GM23338 (cell line): Measurements from ENCODE around the gene PCED1A. TPM values are rescaled to one million over a fixed set of nuclear protein-coding genes. Genes with fewer than 3 reads are reported as not detected.

Source experiments
- ATAC-seq: fragments of 200-7000 bp; cut with Tn5 transposase; 3 replicates; pipeline ENCODE4 v1.9.1; 2020
- DNase-seq: peaks from one replicate; pipeline ENCODE4 v3.0.0-alpha.2; 2015; ENCODE audit warnings: low spot score
- H2AFZ ChIP-seq: fragments of 200-600 bp; sonication (generic); 2 replicates; pipeline ENCODE4 v1.8.0; 2016; ENCODE audit warnings: antibody characterized with exemption, mild to moderate bottlenecking, moderate library complexity
- H3F3A ChIP-seq: fragments of 200-600 bp; sonication (generic); replicated peaks from 2 replicates; pipeline ENCODE4 v1.8.0; 2017; ENCODE audit warnings: antibody characterized with exemption, mixed run types, low read depth
- H3K27ac ChIP-seq: fragments of 200-600 bp; sonication (generic); 2 replicates; pipeline ENCODE4 v1.6.1; 2016; ENCODE audit warnings: low read depth
- H3K27me3 ChIP-seq: fragments of 200-600 bp; sonication (generic); 2 replicates; pipeline ENCODE4 v1.8.0; 2016; ENCODE audit warnings: mild to moderate bottlenecking, mixed run types, moderate library complexity; ENCODE audit not compliant: insufficient read depth
- H3K36me3 ChIP-seq: fragments of 200-600 bp; sonication (generic); 2 replicates; pipeline ENCODE4 v1.8.0; 2016; ENCODE audit warnings: mild to moderate bottlenecking; ENCODE audit not compliant: insufficient read depth
- H3K4me1 ChIP-seq: fragments of 200-600 bp; sonication (generic); 2 replicates; pipeline ENCODE4 v1.8.0; 2016; ENCODE audit warnings: mild to moderate bottlenecking, moderate library complexity; ENCODE audit not compliant: insufficient read depth
- H3K4me2 ChIP-seq: fragments of 200-600 bp; sonication (generic); 2 replicates; pipeline ENCODE4 v1.7.1; 2017; ENCODE audit warnings: mixed run types
- H3K4me3 ChIP-seq: fragments of 200-600 bp; sonication (generic); 2 replicates; pipeline ENCODE4 v1.6.1; 2016; ENCODE audit warnings: mixed run types
- H3K79me2 ChIP-seq: fragments of 200-600 bp; sonication (generic); replicated peaks from 2 replicates; pipeline ENCODE4 v1.8.0; 2017; ENCODE audit warnings: mild to moderate bottlenecking; ENCODE audit not compliant: insufficient read depth
- H3K9me2 ChIP-seq: fragments of 200-600 bp; sonication (generic); 2 replicates; pipeline ENCODE4 v1.8.0; 2017; ENCODE audit not compliant: insufficient read depth
- H4K20me1 ChIP-seq: fragments of 200-600 bp; sonication (generic); replicated peaks from 2 replicates; pipeline ENCODE4 v1.8.0; 2017; ENCODE audit warnings: mild to moderate bottlenecking; ENCODE audit not compliant: insufficient read depth
- H3K27ac Mint-ChIP-seq: 2 replicates; pipeline ENCODE4 v1.8.0; 2020; ENCODE audit warnings: inconsistent platforms, mild to moderate bottlenecking, moderate library complexity, mixed read lengths
- H3K27me3 Mint-ChIP-seq: 3 replicates; pipeline ENCODE4 v1.8.0; 2022; ENCODE audit warnings: low read depth, mild to moderate bottlenecking, moderate library complexity, mixed read lengths, inconsistent platforms; ENCODE audit not compliant: insufficient read depth, poor library complexity
- H3K36me3 Mint-ChIP-seq: 3 replicates; pipeline ENCODE4 v1.8.0; 2021; ENCODE audit warnings: low read depth, mild to moderate bottlenecking, inconsistent platforms, moderate library complexity, mixed read lengths
- H3K4me1 Mint-ChIP-seq: 3 replicates; pipeline ENCODE4 v1.8.0; 2020; ENCODE audit warnings: mild to moderate bottlenecking, inconsistent platforms, mixed read lengths
- H3K4me3 Mint-ChIP-seq: 3 replicates; pipeline ENCODE4 v1.8.0; 2021; ENCODE audit warnings: moderate library complexity, mild to moderate bottlenecking, inconsistent platforms, mixed read lengths
- H3K9me3 Mint-ChIP-seq: 3 replicates; pipeline ENCODE4 v1.8.0; 2020; ENCODE audit warnings: moderate library complexity, mild to moderate bottlenecking, inconsistent platforms, mixed read lengths
- CREB1 ChIP-seq: fragments of 250-450 bp; sonication (Bioruptor Pico); IDR thresholded peaks from 2 replicates; pipeline ENCODE4 v1.5.0; 2020; ENCODE audit warnings: low read depth, mild to moderate bottlenecking, moderate library complexity
- CTCF ChIP-seq, 2 experiments: fragments of 200-600 bp in 1 of 2; sonication (generic) in 1 of 2; conservative IDR thresholded peaks; 2 replicates each; pipeline versions ENCODE4 v1.5.1 to v1.6.1; 2016 to 2017; ENCODE audit warnings: antibody characterized with exemption in 2 of 2, low read depth in 2 of 2, mild to moderate bottlenecking in 2 of 2, moderate library complexity in 1 of 2
- ETS1 ChIP-seq: IDR thresholded peaks from 2 replicates; pipeline ENCODE4 v1.6.1; 2016; ENCODE audit warnings: antibody characterized with exemption
- EZH2 ChIP-seq: fragments of 200-600 bp; sonication (generic); IDR thresholded peaks from one replicate; pipeline ENCODE4 v1.8.0; 2017; ENCODE audit warnings: antibody characterized with exemption, mild to moderate bottlenecking, low read depth; ENCODE audit not compliant: unreplicated experiment
- EZH2phosphoT487 ChIP-seq: fragments of 200-600 bp; sonication (generic); IDR thresholded peaks from one replicate; pipeline ENCODE4 v1.8.1; 2018; ENCODE audit warnings: antibody characterized with exemption; ENCODE audit not compliant: unreplicated experiment
- JUNB ChIP-seq: IDR thresholded peaks from one replicate; pipeline ENCODE4 v1.6.1; 2016; ENCODE audit warnings: antibody characterized with exemption; ENCODE audit not compliant: unreplicated experiment
- NANOG ChIP-seq: IDR thresholded peaks from 2 replicates; pipeline ENCODE4 v1.6.1; 2016; ENCODE audit warnings: antibody characterized with exemption, borderline replicate concordance
- POLR2AphosphoS5 ChIP-seq: IDR thresholded peaks from 2 replicates; pipeline ENCODE4 v1.6.1; 2016; ENCODE audit warnings: antibody characterized with exemption, low read depth
- REST ChIP-seq: IDR thresholded peaks from one replicate; pipeline ENCODE4 v1.6.1; 2018; ENCODE audit warnings: antibody characterized with exemption; ENCODE audit not compliant: unreplicated experiment
- STAT1 ChIP-seq: IDR thresholded peaks from one replicate; pipeline ENCODE4 v1.6.1; 2016; ENCODE audit warnings: antibody characterized with exemption; ENCODE audit not compliant: unreplicated experiment
- ZNF114 ChIP-seq: fragments of 250-450 bp; sonication (Bioruptor Pico); IDR thresholded peaks from 2 replicates; pipeline ENCODE4 v1.5.0; 2020; ENCODE audit warnings: mild to moderate bottlenecking, moderate library complexity
- ZNF331 ChIP-seq: fragments of 250-450 bp; sonication (Bioruptor Pico); IDR thresholded peaks from 2 replicates; pipeline ENCODE4 v1.5.0; 2020; ENCODE audit warnings: low read depth, mild to moderate bottlenecking, moderate library complexity
- ZNF462 ChIP-seq: fragments of 250-450 bp; sonication (Bioruptor Pico); IDR thresholded peaks from 2 replicates; pipeline ENCODE4 v1.5.0; 2020; ENCODE audit warnings: mild to moderate bottlenecking, moderate library complexity
- polyA plus RNA-seq: library from polyadenylated mRNA; unstranded; fragments of >200 nt; fragmentation: Nextera tagmentation; extraction: Ambion mirVana; gene quantifications from 2 replicates; pipeline ENCODE4 v1.2.1, GENCODE V29; 2016
- total RNA-seq: library from RNA; depleted of rRNA; stranded (reverse); fragments of >200 nt; shearing (Covaris generic); gene quantifications from 2 replicates; pipeline ENCODE4 v1.2.3, GENCODE V29; 2014

Gene PCED1A
- total and polyA plus RNA-seq, 2 experiments from 2014 or later: 5.0 to 8.9 TPM

- Histone ChIP-seq H2AFZ (no peak overlapping the region), H4K20me1 (no peaks in the 10 kb centered on the region), H3K27me3 (peaks cover 22% of the 10 kb centered on the region), H3K9me2 (no peaks in the 10 kb centered on the region), H3F3A (no peaks in the 10 kb centered on the region), H3K4me2 (no peak overlapping the region), H3K4me3 (no peak overlapping the region), H3K79me2 (no peaks in the 10 kb centered on the region), H3K4me1 (no peaks in the 10 kb centered on the region), H3K27ac (no peak overlapping the region), H3K36me3 (no peaks in the 10 kb centered on the region)
- DNase-seq (no peak), ATAC-seq (no peak)
- peaks cover 5% of the 10 kb centered on the region for H3K4me1 Mint-ChIP-seq
- peaks cover 4% of the 10 kb centered on the region for H3K36me3 Mint-ChIP-seq
- no peak overlapping the region for H3K27ac Mint-ChIP-seq
- peaks cover 5% of the 10 kb centered on the region; the same call in 2 of the 3 replicates for H3K9me3 Mint-ChIP-seq
- H3K27me3 Mint-ChIP-seq: peaks cover 20% of the 10 kb centered on the region
- H3K4me3 Mint-ChIP-seq: no peak overlapping the region
- no peak for TF ChIP-seq ZNF331 (CRISPR knock-in tag)
- no peak for TF ChIP-seq STAT1
- TF ChIP-seq ZNF462 (CRISPR knock-in tag): no peak
- no peak for TF ChIP-seq CTCF (conservative IDR thresholded peaks at IDR 0.05; ENCODE audit: low read depth in 2 of 2)
- TF ChIP-seq REST: no peak
- TF ChIP-seq POLR2AphosphoS5: no peak
- no peak for TF ChIP-seq CREB1 (CRISPR knock-in tag)
- TF ChIP-seq ETS1: no peak
- no peak for TF ChIP-seq EZH2phosphoT487
- no peak for TF ChIP-seq ZNF114 (CRISPR knock-in tag)
- TF ChIP-seq JUNB: no peak
- no peak for TF ChIP-seq NANOG
- no peak for TF ChIP-seq EZH2
These were observed 3.1 kb downstream of the PCED1A start for GRCh38 chr20:2837221-2837960.
